GM12878 (cell line): ENCODE measurements around the gene PHF20.

Experiments used
- CTCF ChIP-seq, 3 experiments: IDR thresholded peaks in 2 of 3; conservative IDR thresholded peaks in 1 of 3; 2 replicates each; pipeline ENCODE4 v1.5.1; 2011; ENCODE audit warnings: low read depth in 3 of 3, low read length in 3 of 3, mild to moderate bottlenecking in 3 of 3, control low read depth in 2 of 3, moderate library complexity in 2 of 3, inconsistent platforms in 1 of 3, mixed read lengths in 1 of 3; ENCODE audit not compliant: control insufficient read depth in 2 of 3, insufficient read depth in 1 of 3; ENCODE audit errors: extremely low read depth in 1 of 3
- MXI1 ChIP-seq: fragments of 150-350 bp; IDR thresholded peaks from 2 replicates; pipeline ENCODE4 v1.6.1; 2011; ENCODE audit warnings: low read depth, mild to moderate bottlenecking, inconsistent platforms, low read length, improper control_type of control experiment

- no peak for TF ChIP-seq MXI1
- TF ChIP-seq CTCF (IDR thresholded peaks at IDR 0.05 in 2 of 3, conservative IDR thresholded peaks at IDR 0.05 in 1 of 3; ENCODE audit: control insufficient read depth in 2 of 3, extremely low read depth in 1 of 3, insufficient read depth in 1 of 3, low read depth in 3 of 3, low read length in 3 of 3), result no peak
These were observed 19.3 kb downstream of the PHF20 start for GRCh38 chr20:35791097-35791496.
